Measurements from ENCODE around the gene C1orf174.

- TF ChIP-seq POLR2A (IDR thresholded peaks at IDR 0.05): no peak
- no peak for TF ChIP-seq CTCF (IDR thresholded peaks at IDR 0.05)
These were observed 26.9 kb upstream of the C1orf174 start for GRCh38 chr1:3926956-3927355.
